ENCODE results near the gene PLXNA4. TPM values are rescaled to one million over a fixed set of nuclear protein-coding genes. Genes with fewer than 3 reads are reported as not detected.

Gene PLXNA4
- total RNA-seq, 2 experiments from 2014 or later: 0.18 to 0.70 TPM

GRCh38 chr7:132425942-132426341 lies 150.3 kb downstream of the PLXNA4 start:
- no peak overlapping the region for H3K4me3 Mint-ChIP-seq
- no peak for ATAC-seq
- peaks cover 27% of the 10 kb centered on the region for H3K4me1 Mint-ChIP-seq (ENCODE audit: low read depth)
- TF ChIP-seq CTCF (IDR thresholded peaks at IDR 0.05): no peak
- H3K36me3 Mint-ChIP-seq (ENCODE audit: low read depth): peaks cover under 1% of the 10 kb centered on the region
- H3K27ac Mint-ChIP-seq: no peak overlapping the region
- CTCF ChIA-PET: no interaction called here
- intact Hi-C loops (cut with micrococcal nuclease): no loop called here
- no peaks in the 10 kb centered on the region for H3K27me3 Mint-ChIP-seq
- DNase-seq: no peak
- H3K9me3 Mint-ChIP-seq: peaks cover 3% of the 10 kb centered on the region
- POLR2A ChIA-PET: interaction anchor here (0.9 kb wide), 1 partner anchor 20 kb away, joined by 3 read pairs; no protein-coding TSS in a partner anchor

GRCh38 chr7:132424821-132425724 lies 151.2 kb downstream of the PLXNA4 start:
- TF ChIP-seq CTCF (IDR thresholded peaks at IDR 0.05): no peak
- POLR2A ChIA-PET: no interaction called here
- Mint-ChIP-seq H3K27me3 (no peaks in the 10 kb centered on the region), H3K9me3 (peaks cover 6% of the 10 kb centered on the region), H3K4me3 (no peak overlapping the region), H3K27ac (peak overlapping the region; percentile 12), H3K4me1 (ENCODE audit: low read depth) (peaks cover 19% of the 10 kb centered on the region), H3K36me3 (ENCODE audit: low read depth) (peaks cover 4% of the 10 kb centered on the region)
- CTCF ChIA-PET: no interaction called here
- intact Hi-C loops (cut with micrococcal nuclease): no loop called here
- DNase-seq: no peak
- ATAC-seq: no peak

GRCh38 chr7:132424277-132424676 lies 152.0 kb downstream of the PLXNA4 start:
- POLR2A ChIA-PET: no interaction called here
- Mint-ChIP-seq H3K27ac (no peak overlapping the region), H3K9me3 (peaks cover 7% of the 10 kb centered on the region), H3K4me1 (ENCODE audit: low read depth) (peaks cover 14% of the 10 kb centered on the region), H3K27me3 (no peaks in the 10 kb centered on the region), H3K36me3 (ENCODE audit: low read depth) (peaks cover 4% of the 10 kb centered on the region), H3K4me3 (no peak overlapping the region)
- TF ChIP-seq CTCF (IDR thresholded peaks at IDR 0.05): no peak
- DNase-seq: no peak
- CTCF ChIA-PET: no interaction called here
- ATAC-seq: no peak
- intact Hi-C loops (cut with micrococcal nuclease): no loop called here

GRCh38 chr7:132423594-132424200 lies 152.6 kb downstream of the PLXNA4 start:
- Mint-ChIP-seq H3K36me3 (ENCODE audit: low read depth) (peaks cover 4% of the 10 kb centered on the region), H3K27me3 (no peaks in the 10 kb centered on the region), H3K4me1 (ENCODE audit: low read depth) (peaks cover 12% of the 10 kb centered on the region), H3K9me3 (peaks cover 7% of the 10 kb centered on the region), H3K4me3 (no peak overlapping the region), H3K27ac (no peak overlapping the region)
- intact Hi-C loops (cut with micrococcal nuclease): no loop called here
- ATAC-seq (no peak), DNase-seq (no peak)
- POLR2A ChIA-PET: no interaction called here
- no peak for TF ChIP-seq CTCF (IDR thresholded peaks at IDR 0.05)
- CTCF ChIA-PET: interaction anchor here (0.8 to 1.3 kb wide), 2 partner anchors 17 to 29 kb away, joined by 3 to 4 read pairs; no protein-coding TSS in a partner anchor

All from activated CD8-positive, alpha-beta T cell treated with anti-CD3 and anti-CD28 coated beads for 36 hours (primary cell).